Right ventricle myocardium superior (tissue), 1 donor: ENCODE data around the gene TRIML2. TPM values are rescaled to one million over a fixed set of nuclear protein-coding genes. Genes with fewer than 3 reads are reported as not detected.
"Not testable (repeated sequence)": the region's sequence is repeated elsewhere in the genome, so short reads cannot be mapped to it uniquely, and the experiment has no call there.

Experiments
- ATAC-seq: fragments of 200-7000 bp; cut with Tn5 transposase; one replicate; pipeline ENCODE4 v1.9.1; 2020; ENCODE audit warnings: mild to moderate bottlenecking; ENCODE audit not compliant: poor library complexity
- DNase-seq: peaks from one replicate; pipeline ENCODE4 v3.0.0-alpha.2; 2020
- intact Hi-C: fragments of 100-400 bp; cut with DNase I; formaldehyde crosslinking; loops from one replicate; pipeline ENCODE4 v1.11.2; 2022
- total RNA-seq: library from RNA; stranded (reverse); fragmentation: NEBNext Ultra II Directional; extraction: Animal tissue kit (Norgen Biotek cat#: 25700); gene quantifications from one replicate; pipeline ENCODE4 v1.2.1, GENCODE V29; 2021
- donor health status: DM: no; HTN: yes; CAD: no; lungs with severe emphysema.

Gene TRIML2
- total RNA-seq, 1 donor from 2014 or later, result not detected

GRCh38 chr4:188110036-188110435 lies 633 bp upstream of the TRIML2 start:
- ATAC-seq, result no peak

GRCh38 chr4:188107931-188108843 lies 1.2 kb downstream of the TRIML2 start:
- intact Hi-C loops, result no loop called here
- ATAC-seq (no peak), DNase-seq (no peak)

More at GRCh38 chr4:188110036-188110435, 633 bp upstream of the TRIML2 start:
- intact Hi-C loops, result no loop called here
- no peak for DNase-seq

GRCh38 chr4:188106454-188106853 lies 2.9 kb downstream of the TRIML2 start:
- no peak for DNase-seq
- ATAC-seq, result no peak
- intact Hi-C loops, result no loop called here

GRCh38 chr4:188092824-188093223 lies 16.6 kb downstream of the TRIML2 start:
- DNase-seq, result no peak
- intact Hi-C loops, result no loop called here
- ATAC-seq, result no peak

GRCh38 chr4:188086858-188087257 lies 22.5 kb downstream of the TRIML2 start:
- DNase-seq (no peak), ATAC-seq (no peak)
- intact Hi-C loops, result no loop called here

- no peak for DNase-seq
- intact Hi-C loops, result no loop called here
- no peak for ATAC-seq
These were observed 26.6 kb downstream of the TRIML2 start for GRCh38 chr4:188082796-188083195.

- no peak for ATAC-seq
- DNase-seq, result no peak
- intact Hi-C loops, result no loop called here
These were observed 31.3 kb downstream of the TRIML2 start for GRCh38 chr4:188078116-188078515.

GRCh38 chr4:188076169-188076568 lies 33.2 kb downstream of the TRIML2 start:
- ATAC-seq, result no peak
- intact Hi-C loops, result no loop called here

GRCh38 chr4:188061083-188061482 lies 48.3 kb downstream of the TRIML2 start:
- ATAC-seq, result no peak
- intact Hi-C loops, result no loop called here
- no peak for DNase-seq

More at GRCh38 chr4:188076169-188076568, 33.2 kb downstream of the TRIML2 start:
- no peak for DNase-seq

GRCh38 chr4:188053302-188053701 lies 56.1 kb downstream of the TRIML2 start:
- no peak for ATAC-seq
- intact Hi-C loops, result no loop called here
- no peak for DNase-seq

- DNase-seq (no peak), ATAC-seq (no peak)
- intact Hi-C loops, result no loop called here
These were observed 62.7 kb downstream of the TRIML2 start for GRCh38 chr4:188046657-188047056.

- ATAC-seq, DNase-seq, intact Hi-C loops: not testable (repeated sequence)
These were observed 63.9 kb downstream of the TRIML2 start for GRCh38 chr4:188045461-188045860.

- ATAC-seq (no peak), DNase-seq (no peak)
- intact Hi-C loops, result no loop called here
These were observed 66.2 kb downstream of the TRIML2 start for GRCh38 chr4:188043154-188043553.

- DNase-seq (no peak), ATAC-seq (no peak)
- intact Hi-C loops, result no loop called here
These were observed 67.2 kb downstream of the TRIML2 start for GRCh38 chr4:188042191-188042590.

GRCh38 chr4:188041721-188042120 lies 67.7 kb downstream of the TRIML2 start:
- DNase-seq (no peak), ATAC-seq (no peak)
- intact Hi-C loops, result no loop called here

Other genes with a start within 250 kb of the TRIML2 start
- not detected for gene ZFP42, start 113.8 kb downstream of the TRIML2 start, total RNA-seq
- not detected for gene TRIML1, start 29.8 kb upstream of the TRIML2 start, total RNA-seq